Retinal pigment epithelial cell (primary cell): ENCODE measurements around the gene KIF16B.

Experiments
- DNase-seq: peaks from one replicate; pipeline ENCODE4 v3.0.0-alpha.2; 2010; ENCODE audit warnings: low read depth
- H3K4me3 ChIP-seq: 2 replicates; pipeline ENCODE4 v1.5.1; 2011; ENCODE audit warnings: mild to moderate bottlenecking, low read length, control low read depth, moderate library complexity
- CTCF ChIP-seq: conservative IDR thresholded peaks from 2 replicates; pipeline ENCODE4 v1.5.1; 2011; ENCODE audit warnings: low read depth, low read length, control low read depth, inconsistent platforms

Gene KIF16B

GRCh38 chr20:16312998-16313397 lies 260.2 kb downstream of the KIF16B start:
- TF ChIP-seq CTCF, result no peak
- no peak for DNase-seq
- no peak overlapping the region for H3K4me3 ChIP-seq

GRCh38 chr20:16311756-16312155 lies 261.5 kb downstream of the KIF16B start:
- no peak overlapping the region for H3K4me3 ChIP-seq
- DNase-seq, result no peak
- no peak for TF ChIP-seq CTCF

- no peak for DNase-seq
- H3K4me3 ChIP-seq, result no peak overlapping the region
- no peak for TF ChIP-seq CTCF
These were observed 264.5 kb downstream of the KIF16B start for GRCh38 chr20:16308754-16309153.

GRCh38 chr20:16302818-16303217 lies 270.4 kb downstream of the KIF16B start:
- no peak overlapping the region for H3K4me3 ChIP-seq
- no peak for DNase-seq
- no peak for TF ChIP-seq CTCF

- DNase-seq, result no peak
- no peak overlapping the region for H3K4me3 ChIP-seq
- no peak for TF ChIP-seq CTCF
These were observed 271.3 kb downstream of the KIF16B start for GRCh38 chr20:16301986-16302385.

GRCh38 chr20:16299897-16300296 lies 273.4 kb downstream of the KIF16B start:
- TF ChIP-seq CTCF, result no peak
- DNase-seq, result no peak
- no peak overlapping the region for H3K4me3 ChIP-seq

- no peak for TF ChIP-seq CTCF
- H3K4me3 ChIP-seq, result no peak overlapping the region
- DNase-seq, result no peak
These were observed 276.3 kb downstream of the KIF16B start for GRCh38 chr20:16296931-16297330.
